SU-DHL-6 (cell line): ENCODE measurements around the gene PKN1.

Source experiments
- CTCF ChIP-seq: fragments of 200-600 bp; sonication (generic); IDR thresholded peaks from one replicate; pipeline ENCODE4 v1.5.1; 2017; ENCODE audit warnings: antibody characterized with exemption, mild to moderate bottlenecking, low read length, moderate library complexity; ENCODE audit not compliant: insufficient read depth, poor library complexity, severe bottlenecking
- EZH2phosphoT487 ChIP-seq: fragments of 200-600 bp; sonication (generic), shearing (Covaris generic); conservative IDR thresholded peaks from 2 replicates; pipeline ENCODE4 v1.6.1; 2018; ENCODE audit warnings: mild to moderate bottlenecking, antibody characterized with exemption, low read length, moderate library complexity, mixed read lengths

- TF ChIP-seq CTCF, result no peak
- TF ChIP-seq EZH2phosphoT487, result no peak
These were observed 38.9 kb upstream of the PKN1 start for GRCh38 chr19:14394167-14394566.
